Measurements from ENCODE around the gene TOR4A.

The TOR4A gene

DNA sequence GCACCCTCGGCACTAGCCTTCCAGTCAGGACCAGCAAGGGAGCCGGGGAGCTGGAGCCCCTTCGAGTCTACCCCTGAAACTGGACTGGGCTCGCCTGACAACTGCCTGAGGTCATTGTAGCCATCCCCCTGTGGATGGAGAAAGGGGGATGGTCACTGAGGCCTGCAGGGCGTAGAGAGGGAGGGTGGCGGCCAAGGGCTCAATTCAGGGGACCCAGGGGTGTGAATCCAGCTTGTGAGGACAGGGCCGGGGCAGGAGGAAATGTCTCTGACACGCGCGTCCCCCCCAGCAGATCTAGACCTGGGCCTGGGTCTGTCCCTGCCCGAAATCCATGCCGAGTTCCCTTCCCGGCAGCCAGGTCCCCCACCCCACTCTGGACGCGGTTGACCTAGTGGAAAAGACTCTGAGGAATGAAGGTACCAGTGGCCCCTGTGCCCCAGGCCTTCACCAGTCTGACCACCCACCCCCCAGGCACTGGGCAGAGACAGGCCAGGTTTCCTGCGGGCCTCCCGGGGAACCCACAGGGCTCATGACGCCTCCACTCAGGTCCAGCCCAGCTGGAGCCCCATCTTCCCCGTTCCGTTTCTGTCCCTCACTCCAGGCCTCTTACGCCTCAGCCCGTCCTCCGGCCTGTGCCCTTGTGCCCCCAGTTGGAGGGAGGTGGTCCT, 46.0 kb upstream of the TOR4A start:
- TF ChIP-seq, protein P1, sequence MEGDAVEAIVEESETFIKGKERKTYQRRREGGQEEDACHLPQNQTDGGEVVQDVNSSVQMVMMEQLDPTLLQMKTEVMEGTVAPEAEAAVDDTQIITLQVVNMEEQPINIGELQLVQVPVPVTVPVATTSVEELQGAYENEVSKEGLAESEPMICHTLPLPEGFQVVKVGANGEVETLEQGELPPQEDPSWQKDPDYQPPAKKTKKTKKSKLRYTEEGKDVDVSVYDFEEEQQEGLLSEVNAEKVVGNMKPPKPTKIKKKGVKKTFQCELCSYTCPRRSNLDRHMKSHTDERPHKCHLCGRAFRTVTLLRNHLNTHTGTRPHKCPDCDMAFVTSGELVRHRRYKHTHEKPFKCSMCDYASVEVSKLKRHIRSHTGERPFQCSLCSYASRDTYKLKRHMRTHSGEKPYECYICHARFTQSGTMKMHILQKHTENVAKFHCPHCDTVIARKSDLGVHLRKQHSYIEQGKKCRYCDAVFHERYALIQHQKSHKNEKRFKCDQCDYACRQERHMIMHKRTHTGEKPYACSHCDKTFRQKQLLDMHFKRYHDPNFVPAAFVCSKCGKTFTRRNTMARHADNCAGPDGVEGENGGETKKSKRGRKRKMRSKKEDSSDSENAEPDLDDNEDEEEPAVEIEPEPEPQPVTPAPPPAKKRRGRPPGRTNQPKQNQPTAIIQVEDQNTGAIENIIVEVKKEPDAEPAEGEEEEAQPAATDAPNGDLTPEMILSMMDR (conservative IDR thresholded peaks at IDR 0.05): no peak
- no peak overlapping the region for H3K27ac ChIP-seq

DNA sequence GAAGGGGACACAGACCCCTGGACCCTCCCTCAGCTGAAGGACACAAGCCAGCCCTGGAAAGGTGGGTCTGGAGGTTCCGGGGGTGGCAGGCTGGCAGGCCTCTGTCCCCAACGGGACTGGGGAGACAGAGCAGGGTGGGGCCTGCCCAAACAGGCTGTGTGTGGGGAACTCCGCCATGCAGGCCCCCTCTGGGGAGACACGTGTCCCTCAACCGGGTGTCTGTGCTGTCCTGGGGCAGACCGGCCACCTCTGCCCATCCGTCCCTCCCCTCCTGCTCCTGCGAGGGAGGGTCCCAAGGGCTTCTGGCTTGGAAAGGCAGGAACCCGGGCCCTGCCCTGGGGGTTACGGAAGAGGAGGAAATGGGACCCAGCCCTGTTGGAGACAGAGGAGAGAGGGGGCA, 45.4 kb upstream of the TOR4A start:
- TF ChIP-seq, protein P1 (conservative IDR thresholded peaks at IDR 0.05): no peak
- H3K27ac ChIP-seq: no peak overlapping the region

DNA sequence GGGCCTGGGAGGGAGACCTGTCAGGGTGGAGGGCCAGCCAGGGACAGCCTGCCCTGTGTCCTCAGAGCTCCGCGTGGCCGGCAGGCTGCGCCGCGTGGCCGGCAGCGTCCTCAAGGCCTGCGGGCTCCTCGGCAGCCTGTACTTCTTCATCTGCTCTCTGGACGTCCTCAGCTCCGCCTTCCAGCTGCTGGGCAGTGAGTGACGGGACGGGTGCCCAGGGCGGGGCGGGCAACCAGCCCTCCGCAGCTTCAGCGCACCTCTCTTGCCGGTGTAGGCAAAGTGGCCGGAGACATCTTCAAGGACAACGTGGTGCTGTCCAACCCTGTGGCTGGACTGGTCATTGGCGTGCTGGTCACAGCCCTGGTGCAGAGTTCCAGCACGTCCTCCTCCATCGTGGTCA, 45.0 kb upstream of the TOR4A start:
- TF ChIP-seq, protein P1 (conservative IDR thresholded peaks at IDR 0.05): no peak
- H3K27ac ChIP-seq: no peak overlapping the region

DNA sequence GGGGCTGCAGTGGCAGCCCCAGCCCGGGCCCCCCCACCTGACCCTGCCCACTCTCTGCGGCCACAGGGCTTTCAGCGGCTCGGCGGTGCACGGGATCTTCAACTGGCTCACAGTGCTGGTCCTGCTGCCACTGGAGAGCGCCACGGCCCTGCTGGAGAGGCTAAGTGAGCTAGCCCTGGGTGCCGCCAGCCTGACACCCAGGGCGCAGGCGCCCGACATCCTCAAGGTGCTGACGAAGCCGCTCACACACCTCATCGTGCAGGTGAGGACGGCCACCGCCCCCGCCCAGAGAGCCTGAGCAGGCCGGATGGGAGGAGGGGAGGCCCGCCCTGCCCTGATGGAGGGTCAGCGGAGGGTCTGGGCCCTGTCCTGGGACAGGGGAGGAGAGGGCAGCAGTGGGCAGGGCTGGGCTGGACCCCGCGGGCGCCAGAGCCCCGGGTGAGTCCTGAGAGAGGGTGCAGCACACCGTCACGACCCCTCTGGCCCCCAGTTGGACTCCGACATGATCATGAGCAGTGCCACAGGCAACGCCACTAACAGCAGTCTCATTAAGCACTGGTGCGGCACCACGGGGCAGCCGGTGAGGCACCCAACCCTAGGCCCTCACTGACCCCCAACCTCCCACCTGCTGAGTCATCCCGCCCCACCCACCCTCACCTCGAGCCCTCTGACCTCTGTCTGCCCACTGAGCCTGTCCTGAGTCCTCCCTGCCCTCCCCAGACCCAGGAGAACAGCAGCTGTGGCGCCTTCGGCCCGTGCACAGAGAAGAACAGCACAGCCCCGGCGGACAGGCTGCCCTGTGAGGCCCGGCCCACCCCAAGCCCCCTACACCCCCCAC, 44.2 kb upstream of the TOR4A start:
- TF ChIP-seq, protein P1 (conservative IDR thresholded peaks at IDR 0.05): no peak
- H3K27ac ChIP-seq: no peak overlapping the region

DNA sequence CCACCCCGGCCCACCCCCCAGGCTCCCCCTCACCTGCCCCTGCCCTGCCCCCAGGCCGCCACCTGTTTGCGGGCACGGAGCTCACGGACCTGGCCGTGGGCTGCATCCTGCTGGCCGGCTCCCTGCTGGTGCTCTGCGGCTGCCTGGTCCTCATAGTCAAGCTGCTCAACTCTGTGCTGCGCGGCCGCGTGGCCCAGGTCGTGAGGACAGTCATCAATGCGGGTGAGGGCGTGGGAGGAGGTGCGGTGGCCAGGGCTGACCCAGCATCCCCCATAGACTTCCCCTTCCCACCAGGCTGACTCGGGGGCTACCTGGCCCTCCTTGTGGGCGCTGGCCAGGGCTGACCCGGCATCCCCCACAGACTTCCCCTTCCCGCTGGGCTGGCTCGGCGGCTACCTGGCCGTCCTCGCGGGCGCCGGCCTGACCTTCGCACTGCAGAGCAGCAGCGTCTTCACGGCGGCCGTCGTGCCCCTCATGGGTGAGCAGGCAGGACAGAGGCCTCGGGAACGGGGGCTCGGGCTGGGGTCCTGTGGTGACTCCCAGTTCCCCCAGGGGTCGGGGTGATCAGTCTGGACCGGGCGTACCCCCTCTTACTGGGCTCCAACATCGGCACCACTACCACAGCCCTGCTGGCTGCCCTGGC, 43.4 kb upstream of the TOR4A start:
- TF ChIP-seq, protein P1 (conservative IDR thresholded peaks at IDR 0.05): no peak
- H3K27ac ChIP-seq: no peak overlapping the region

DNA sequence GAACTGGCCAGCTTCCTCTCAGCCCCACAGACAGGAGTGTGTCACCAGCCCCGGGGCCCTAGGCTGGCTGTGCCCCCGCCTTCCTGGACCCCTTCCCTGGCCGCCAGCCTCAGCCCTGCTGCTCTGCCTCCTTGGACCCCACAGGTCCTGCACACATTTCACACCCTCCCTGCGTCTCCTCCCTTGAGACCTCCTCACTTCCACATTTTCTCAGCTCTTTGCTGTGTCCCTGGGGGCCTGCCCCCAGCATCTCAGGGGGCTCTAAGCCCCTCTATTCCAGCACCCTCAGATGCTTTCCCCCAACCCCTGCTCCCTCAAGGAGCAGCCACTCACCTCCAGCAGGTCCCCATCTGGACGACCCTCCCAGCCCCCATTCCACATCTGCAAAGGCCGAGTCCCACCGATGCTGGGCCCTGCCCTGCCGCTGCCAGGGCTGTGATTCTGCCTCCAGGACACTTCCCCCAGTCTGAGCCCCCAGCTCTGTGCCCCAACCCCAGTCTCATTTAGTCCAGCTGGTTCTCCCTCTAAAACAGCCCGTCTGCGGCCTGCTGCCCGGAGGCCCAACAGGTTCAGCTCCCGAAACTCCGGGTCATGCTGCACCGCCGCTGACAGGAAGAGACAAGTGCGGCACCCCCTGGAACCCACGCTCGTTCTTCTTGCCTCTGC, 42.6 kb upstream of the TOR4A start:
- no peak overlapping the region for H3K27ac ChIP-seq
- TF ChIP-seq, protein P1 (conservative IDR thresholded peaks at IDR 0.05): no peak
